ENCODE measurements around the gene EMX2. TPM values are rescaled to one million over a fixed set of nuclear protein-coding genes. Genes with fewer than 3 reads are reported as not detected.

Gene EMX2
- total RNA-seq, 3 donors from 2014 or later (not counting 1 experiment from before 2014, with no cell fraction given), result not detected

DNA sequence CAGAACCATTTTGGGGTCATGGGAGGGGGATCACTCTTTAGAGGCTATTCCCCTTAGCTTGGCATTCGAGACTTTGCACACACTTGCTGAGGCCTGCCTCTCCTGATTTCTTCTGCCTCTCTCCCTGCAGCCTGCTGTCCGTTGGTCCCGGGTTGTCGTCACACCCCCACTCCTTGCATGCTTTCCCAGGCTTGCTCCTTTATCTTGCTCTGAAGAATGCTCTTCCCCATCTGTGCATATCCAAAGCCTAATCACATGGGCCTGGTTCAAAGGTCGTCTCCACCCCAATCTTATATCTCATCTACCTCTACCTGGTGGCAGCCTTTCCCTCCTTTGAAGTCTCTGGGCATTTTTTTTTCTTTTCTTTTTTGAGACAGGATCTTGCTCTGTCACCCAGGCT lies 24.3 kb upstream of the EMX2 start:
- WGBS (ENCODE audit: insufficient coverage), result 71% methylated on average over 5 of the region's 5 CpGs
- TF ChIP-seq, protein P1, sequence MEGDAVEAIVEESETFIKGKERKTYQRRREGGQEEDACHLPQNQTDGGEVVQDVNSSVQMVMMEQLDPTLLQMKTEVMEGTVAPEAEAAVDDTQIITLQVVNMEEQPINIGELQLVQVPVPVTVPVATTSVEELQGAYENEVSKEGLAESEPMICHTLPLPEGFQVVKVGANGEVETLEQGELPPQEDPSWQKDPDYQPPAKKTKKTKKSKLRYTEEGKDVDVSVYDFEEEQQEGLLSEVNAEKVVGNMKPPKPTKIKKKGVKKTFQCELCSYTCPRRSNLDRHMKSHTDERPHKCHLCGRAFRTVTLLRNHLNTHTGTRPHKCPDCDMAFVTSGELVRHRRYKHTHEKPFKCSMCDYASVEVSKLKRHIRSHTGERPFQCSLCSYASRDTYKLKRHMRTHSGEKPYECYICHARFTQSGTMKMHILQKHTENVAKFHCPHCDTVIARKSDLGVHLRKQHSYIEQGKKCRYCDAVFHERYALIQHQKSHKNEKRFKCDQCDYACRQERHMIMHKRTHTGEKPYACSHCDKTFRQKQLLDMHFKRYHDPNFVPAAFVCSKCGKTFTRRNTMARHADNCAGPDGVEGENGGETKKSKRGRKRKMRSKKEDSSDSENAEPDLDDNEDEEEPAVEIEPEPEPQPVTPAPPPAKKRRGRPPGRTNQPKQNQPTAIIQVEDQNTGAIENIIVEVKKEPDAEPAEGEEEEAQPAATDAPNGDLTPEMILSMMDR (IDR thresholded peaks at IDR 0.05), result no peak
- Histone ChIP-seq H3K27me3 (ENCODE audit: control insufficient read depth, insufficient read depth, low read length) (peaks cover 4% of the 10 kb centered on the region), H3K4me1 (ENCODE audit: control insufficient read depth, insufficient read depth, low read length) (no peaks in the 10 kb centered on the region), H3K27ac (ENCODE audit: low read length) (no peak overlapping the region), H3K9me3 (ENCODE audit: control insufficient read depth, insufficient read depth, low read length) (no peaks in the 10 kb centered on the region), H3K36me3 (ENCODE audit: control insufficient read depth, insufficient read depth, low read length) (no peaks in the 10 kb centered on the region), H3K4me3 (ENCODE audit: low read length) (no peak overlapping the region)
- intact Hi-C loops (cut with micrococcal nuclease), result no loop called here
- H3K27ac Mint-ChIP-seq, result no peak overlapping the region
- peaks cover 11 to 52% of the 10 kb centered on the region in 2 donors for H3K27me3 Mint-ChIP-seq (ENCODE audit: low read depth in 2 of 2)
- no peaks in the 10 kb centered on the region for H3K4me1 Mint-ChIP-seq
- no peaks in the 10 kb centered on the region for H3K36me3 Mint-ChIP-seq
- no peak for ATAC-seq
- no peaks in the 10 kb centered on the region for H3K9me3 Mint-ChIP-seq
- DNase-seq, result no peak
- H3K4me3 Mint-ChIP-seq, result no peak overlapping the region

DNA sequence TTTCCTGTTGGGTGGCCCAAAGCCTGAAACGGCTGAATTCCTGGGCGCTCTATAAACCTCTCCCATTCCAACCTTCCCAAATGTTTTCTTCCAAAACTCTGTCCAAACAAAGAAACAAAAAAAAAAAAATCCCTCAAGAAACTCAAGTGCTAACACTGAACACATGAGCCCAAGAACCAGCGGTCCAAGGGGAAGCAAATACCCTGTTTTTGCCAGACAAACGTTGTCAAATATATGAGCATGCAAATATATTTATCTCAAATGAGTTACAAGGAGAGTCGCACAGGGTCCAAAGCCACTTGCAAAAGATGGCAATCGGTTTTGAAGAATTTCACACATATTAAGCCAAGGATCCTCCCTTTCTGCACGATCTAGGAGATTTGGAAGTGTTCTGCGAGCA lies 23.3 kb upstream of the EMX2 start:
- DNase-seq (no peak), ATAC-seq (no peak)
- intact Hi-C loops (cut with micrococcal nuclease), result no loop called here

DNA sequence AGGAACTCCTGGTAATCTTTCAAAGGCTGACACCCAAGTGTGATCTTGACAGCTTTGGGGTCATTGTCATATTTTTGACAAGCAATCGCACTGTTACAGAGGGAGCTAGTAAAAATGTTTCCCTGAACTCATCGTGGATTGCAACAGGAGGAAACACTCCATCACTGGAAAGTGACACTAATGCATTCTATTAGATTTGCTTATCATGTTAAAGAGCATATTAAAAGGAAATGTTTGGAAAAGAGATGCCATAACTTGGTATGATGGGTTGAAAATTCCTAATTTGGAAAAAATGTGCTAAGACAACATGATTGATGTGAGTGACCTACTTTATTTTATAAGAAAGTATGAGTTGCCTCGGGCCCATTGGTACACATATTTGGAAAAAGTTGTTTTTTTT lies 22.7 kb upstream of the EMX2 start:
- 28% methylated on average over 2 of the region's 3 CpGs for WGBS (ENCODE audit: insufficient coverage)
- no peaks in the 10 kb centered on the region for H3K36me3 Mint-ChIP-seq
- TF ChIP-seq, protein P1 (IDR thresholded peaks at IDR 0.05), result no peak
- H3K4me1 ChIP-seq (ENCODE audit: control insufficient read depth, insufficient read depth, low read length), result no peaks in the 10 kb centered on the region
- intact Hi-C loops (cut with micrococcal nuclease), result no loop called here
- H3K27me3 Mint-ChIP-seq (ENCODE audit: low read depth in 2 of 2), result peaks cover 17 to 45% of the 10 kb centered on the region in 2 donors
- no peak overlapping the region for H3K27ac ChIP-seq (ENCODE audit: low read length)
- no peak overlapping the region for H3K4me3 Mint-ChIP-seq
- peaks cover 4% of the 10 kb centered on the region for H3K27me3 ChIP-seq (ENCODE audit: control insufficient read depth, insufficient read depth, low read length)
- no peak overlapping the region for H3K27ac Mint-ChIP-seq
- no peaks in the 10 kb centered on the region for H3K36me3 ChIP-seq (ENCODE audit: control insufficient read depth, insufficient read depth, low read length)
- H3K4me1 Mint-ChIP-seq, result no peaks in the 10 kb centered on the region
- no peak for DNase-seq
- no peaks in the 10 kb centered on the region for H3K9me3 Mint-ChIP-seq
- no peak overlapping the region for H3K4me3 ChIP-seq (ENCODE audit: low read length)
- no peaks in the 10 kb centered on the region for H3K9me3 ChIP-seq (ENCODE audit: control insufficient read depth, insufficient read depth, low read length)
- no peak for ATAC-seq

More for the DNA sequence above, 23.3 kb upstream of the EMX2 start:
- Histone ChIP-seq H3K4me1 (ENCODE audit: control insufficient read depth, insufficient read depth, low read length) (no peaks in the 10 kb centered on the region), H3K36me3 (ENCODE audit: control insufficient read depth, insufficient read depth, low read length) (no peaks in the 10 kb centered on the region), H3K27ac (ENCODE audit: low read length) (no peak overlapping the region), H3K9me3 (ENCODE audit: control insufficient read depth, insufficient read depth, low read length) (no peaks in the 10 kb centered on the region), H3K27me3 (ENCODE audit: control insufficient read depth, insufficient read depth, low read length) (peaks cover 4% of the 10 kb centered on the region), H3K4me3 (ENCODE audit: low read length) (no peak overlapping the region)
- no peaks in the 10 kb centered on the region for H3K9me3 Mint-ChIP-seq
- H3K4me3 Mint-ChIP-seq, result no peak overlapping the region
- no peaks in the 10 kb centered on the region for H3K36me3 Mint-ChIP-seq
- H3K27ac Mint-ChIP-seq, result no peak overlapping the region
- H3K4me1 Mint-ChIP-seq, result no peaks in the 10 kb centered on the region
- 85% methylated on average over 7 of the region's 8 CpGs for WGBS (ENCODE audit: insufficient coverage)
- TF ChIP-seq, protein P1 (IDR thresholded peaks at IDR 0.05), result no peak
- peaks cover 16 to 45% of the 10 kb centered on the region in 2 donors for H3K27me3 Mint-ChIP-seq (ENCODE audit: low read depth in 2 of 2)

- no peak overlapping the region for H3K27ac Mint-ChIP-seq
- ATAC-seq, result no peak
- H3K27ac ChIP-seq (ENCODE audit: low read length), result no peak overlapping the region
- intact Hi-C loops (cut with micrococcal nuclease), result no loop called here
- H3K4me1 Mint-ChIP-seq, result no peaks in the 10 kb centered on the region
- H3K9me3 Mint-ChIP-seq, result no peaks in the 10 kb centered on the region
- no peak for DNase-seq
- peaks cover 40% of the 10 kb centered on the region for H3K27me3 ChIP-seq (ENCODE audit: control insufficient read depth, insufficient read depth, low read length)
- TF ChIP-seq, protein P1 (IDR thresholded peaks at IDR 0.05), result no peak
- H3K9me3 ChIP-seq (ENCODE audit: control insufficient read depth, insufficient read depth, low read length), result no peaks in the 10 kb centered on the region
- 41% methylated on average over 4 of the region's 4 CpGs for WGBS (ENCODE audit: insufficient coverage)
- H3K4me3 Mint-ChIP-seq, result no peak overlapping the region
- H3K36me3 ChIP-seq (ENCODE audit: control insufficient read depth, insufficient read depth, low read length), result no peaks in the 10 kb centered on the region
- no peaks in the 10 kb centered on the region for H3K4me1 ChIP-seq (ENCODE audit: control insufficient read depth, insufficient read depth, low read length)
- no peak overlapping the region for H3K4me3 ChIP-seq (ENCODE audit: low read length)
- H3K36me3 Mint-ChIP-seq, result no peaks in the 10 kb centered on the region
- H3K27me3 Mint-ChIP-seq (ENCODE audit: low read depth in 2 of 2), result peaks cover 59 to 71% of the 10 kb centered on the region in 2 donors
Observed at GRCh38 chr10:117530791-117531190, 11.8 kb upstream of the EMX2 start.

All from natural killer cell (primary cell).